ENCODE measurements around the gene LYPD1.

LYPD1 gene

GRCh38 chr2:132595186-132595585, 74.8 kb downstream of the LYPD1 start:
- DNase-seq (ENCODE audit: low read depth), result no peak

Measured in stimulated activated CD8-positive, alpha-beta memory T cell treated with anti-CD3 and anti-CD28 coated beads, Interleukin-12 subunit alpha, Interleukin-12 subunit beta, amount 100 ng/mL, for 1 hour (primary cell).